ENCODE data around the gene CDC42EP3.

DNA sequence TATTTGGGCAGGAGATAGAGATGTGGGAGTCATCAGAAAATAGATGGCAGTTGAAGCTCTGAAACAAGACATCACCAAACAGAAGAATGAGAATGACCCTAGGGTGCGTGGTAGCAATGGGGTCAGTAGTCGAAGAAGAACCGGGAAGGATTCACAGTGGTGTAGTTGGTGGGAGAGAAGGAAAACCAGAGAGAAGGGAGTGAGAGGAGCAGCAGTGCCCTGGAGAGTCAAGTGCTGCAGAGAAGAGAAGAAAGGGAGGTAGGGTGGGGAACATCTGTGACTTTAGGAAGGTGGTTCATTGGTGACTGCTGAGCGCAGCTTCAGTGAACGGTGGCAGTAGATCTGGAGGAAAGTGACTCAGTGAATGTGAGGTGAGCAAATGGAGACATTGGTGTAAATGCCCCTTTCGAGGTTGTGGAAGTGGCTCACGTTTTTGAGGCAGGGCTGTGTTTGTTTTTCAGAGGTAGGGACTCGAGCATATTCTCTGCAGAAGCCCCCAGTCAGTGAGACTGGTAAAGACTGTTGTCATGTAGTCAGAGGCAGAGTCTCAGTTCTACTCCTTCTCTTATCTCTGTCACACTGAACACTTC is 36.4 kb downstream of the CDC42EP3 start:
- TF ChIP-seq, protein P1, sequence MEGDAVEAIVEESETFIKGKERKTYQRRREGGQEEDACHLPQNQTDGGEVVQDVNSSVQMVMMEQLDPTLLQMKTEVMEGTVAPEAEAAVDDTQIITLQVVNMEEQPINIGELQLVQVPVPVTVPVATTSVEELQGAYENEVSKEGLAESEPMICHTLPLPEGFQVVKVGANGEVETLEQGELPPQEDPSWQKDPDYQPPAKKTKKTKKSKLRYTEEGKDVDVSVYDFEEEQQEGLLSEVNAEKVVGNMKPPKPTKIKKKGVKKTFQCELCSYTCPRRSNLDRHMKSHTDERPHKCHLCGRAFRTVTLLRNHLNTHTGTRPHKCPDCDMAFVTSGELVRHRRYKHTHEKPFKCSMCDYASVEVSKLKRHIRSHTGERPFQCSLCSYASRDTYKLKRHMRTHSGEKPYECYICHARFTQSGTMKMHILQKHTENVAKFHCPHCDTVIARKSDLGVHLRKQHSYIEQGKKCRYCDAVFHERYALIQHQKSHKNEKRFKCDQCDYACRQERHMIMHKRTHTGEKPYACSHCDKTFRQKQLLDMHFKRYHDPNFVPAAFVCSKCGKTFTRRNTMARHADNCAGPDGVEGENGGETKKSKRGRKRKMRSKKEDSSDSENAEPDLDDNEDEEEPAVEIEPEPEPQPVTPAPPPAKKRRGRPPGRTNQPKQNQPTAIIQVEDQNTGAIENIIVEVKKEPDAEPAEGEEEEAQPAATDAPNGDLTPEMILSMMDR (IDR thresholded peaks at IDR 0.05): no peak
- no peak for TF ChIP-seq POLR2AphosphoS5 (IDR thresholded peaks at IDR 0.05)
